ENCODE data around the gene GP1BB. TPM values are rescaled to one million over a fixed set of nuclear protein-coding genes. Genes with fewer than 3 reads are reported as not detected.

GP1BB gene
- total RNA-seq, 1 experiment from 2014 or later = 3.6 TPM

DNA sequence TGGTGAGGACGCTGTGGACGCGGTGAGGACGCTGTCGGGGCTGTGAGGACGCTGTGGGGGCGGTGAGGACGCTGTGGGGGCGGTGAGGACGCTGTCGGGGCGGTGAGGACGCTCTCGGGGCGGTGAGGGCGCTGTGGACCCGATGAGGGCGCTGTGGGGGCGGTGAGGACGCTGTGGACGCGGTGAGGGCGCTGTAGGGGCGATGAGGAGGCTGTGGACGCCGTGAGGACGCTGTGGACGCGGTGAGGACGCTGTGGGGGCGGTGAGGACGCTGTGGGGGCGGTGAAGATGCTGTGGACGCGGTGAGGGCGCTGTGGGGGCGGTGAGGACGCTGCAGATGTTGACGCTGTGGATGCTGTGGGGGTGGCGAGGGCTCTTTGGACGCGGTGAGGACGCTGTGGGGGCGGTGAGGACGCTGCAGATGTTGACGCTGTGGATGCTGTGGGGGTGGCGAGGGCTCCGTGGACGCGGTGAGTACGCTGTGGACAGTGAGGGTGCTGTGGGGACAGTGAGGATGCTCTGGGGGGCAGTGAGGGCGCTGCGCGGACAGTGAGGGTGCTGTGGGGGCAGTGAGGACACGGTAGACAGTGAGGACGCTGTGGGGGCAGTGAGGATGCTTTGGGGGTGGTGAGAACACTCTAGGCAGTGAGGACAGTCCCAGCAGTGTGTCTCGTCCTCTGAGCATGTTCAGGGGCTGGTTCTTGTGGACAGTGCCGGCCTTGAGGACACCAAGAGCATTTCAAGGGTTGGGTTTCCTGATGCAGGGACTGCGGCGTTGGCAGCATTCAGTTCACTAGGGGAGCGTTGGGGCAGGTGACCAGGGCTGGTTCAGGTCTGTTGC, 4.2 kb downstream of the GP1BB start:
- CTCF ChIA-PET = no interaction called here
- no peak for DNase-seq (ENCODE audit: low read depth, low spot score)
- in situ Hi-C loops (cut with HindIII; ENCODE audit: low pct_unique_long_range_greater_than_20kb, low sequenced_read_pairs) = no loop called here
- no peak for ATAC-seq
- Histone ChIP-seq H3K4me3 (ENCODE audit: low read depth in 2 of 2, low read length in 2 of 2) (no peak overlapping the region), H3K27ac (ENCODE audit: low read length) (no peak overlapping the region), H3K4me1 (ENCODE audit: control insufficient read depth, insufficient read depth, low read length) (peaks cover 3% of the 10 kb centered on the region; the same call in 1 of the 2 replicates), H3K9me3 (ENCODE audit: control insufficient read depth, insufficient read depth, low read depth, low read length) (no peaks in the 10 kb centered on the region), H3K27me3 (ENCODE audit: control insufficient read depth, insufficient read depth, low read length) (no peaks in the 10 kb centered on the region), H3K36me3 (ENCODE audit: control insufficient read depth, insufficient read depth, low read length) (no peaks in the 10 kb centered on the region)
- BruUV-seq (replicated peaks) = no TSS peak
- intact Hi-C loops (cut with micrococcal nuclease; ENCODE audit: unreplicated experiment) = no loop called here
- TF ChIP-seq POLR2AphosphoS5 (IDR thresholded peaks at IDR 0.05; ENCODE audit: low read depth, low read length) (no peak), CTCF (IDR thresholded peaks at IDR 0.05) (no peak), TCF7L2 (IDR thresholded peaks at IDR 0.05; ENCODE audit: low read depth, low read length) (no peak), REST (IDR thresholded peaks at IDR 0.05; ENCODE audit: insufficient read depth in 1 of 2, low read depth in 2 of 2, low read length in 1 of 2) (no peak), SIN3A (IDR thresholded peaks at IDR 0.05; ENCODE audit: borderline replicate concordance, insufficient read depth, low read depth, low read length) (no peak)
- POLR2A ChIA-PET = no interaction called here

DNA sequence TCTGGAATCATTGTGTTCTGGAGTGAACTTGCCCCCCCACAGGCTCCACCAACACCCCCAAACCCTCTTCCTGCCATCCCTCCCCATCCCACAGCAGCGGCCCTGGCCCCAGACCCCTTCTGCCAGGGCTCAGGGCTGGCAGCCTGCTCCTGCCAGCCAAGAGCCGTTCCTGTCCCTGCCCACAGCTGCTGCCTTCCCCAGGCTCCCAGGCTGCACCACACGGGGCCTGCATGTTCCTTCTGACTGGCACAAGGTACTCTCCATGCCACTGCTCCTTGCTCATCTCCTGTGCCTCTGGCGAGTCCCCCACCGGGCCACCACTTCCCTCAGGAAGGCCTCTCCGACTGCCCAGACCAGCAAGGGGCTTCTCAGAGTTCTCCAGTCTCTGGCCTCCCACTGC, 4.9 kb downstream of the GP1BB start:
- no peaks in the 10 kb centered on the region for H3K27me3 ChIP-seq (ENCODE audit: control insufficient read depth, insufficient read depth, low read length)
- in situ Hi-C loops (cut with HindIII; ENCODE audit: low pct_unique_long_range_greater_than_20kb, low sequenced_read_pairs) = no loop called here
- CTCF ChIA-PET = no interaction called here

More for the DNA sequence above, 4.9 kb downstream of the GP1BB start:
- TF ChIP-seq TCF7L2 (IDR thresholded peaks at IDR 0.05; ENCODE audit: low read depth, low read length) (no peak), CTCF (IDR thresholded peaks at IDR 0.05) (no peak), SIN3A (IDR thresholded peaks at IDR 0.05; ENCODE audit: borderline replicate concordance, insufficient read depth, low read depth, low read length) (no peak), POLR2AphosphoS5 (IDR thresholded peaks at IDR 0.05; ENCODE audit: low read depth, low read length) (no peak), REST (IDR thresholded peaks at IDR 0.05; ENCODE audit: insufficient read depth in 1 of 2, low read depth in 2 of 2, low read length in 1 of 2) (no peak)
- H3K36me3 ChIP-seq (ENCODE audit: control insufficient read depth, insufficient read depth, low read length) = no peaks in the 10 kb centered on the region
- peaks cover 1% of the 10 kb centered on the region; the same call in 1 of the 2 replicates for H3K4me1 ChIP-seq (ENCODE audit: control insufficient read depth, insufficient read depth, low read length)
- POLR2A ChIA-PET = no interaction called here
- intact Hi-C loops (cut with micrococcal nuclease; ENCODE audit: unreplicated experiment) = no loop called here
- ATAC-seq = no peak
- H3K4me3 ChIP-seq (ENCODE audit: low read depth in 2 of 2, low read length in 2 of 2) = no peak overlapping the region
- no peak for DNase-seq (ENCODE audit: low read depth, low spot score)
- no peak overlapping the region for H3K27ac ChIP-seq (ENCODE audit: low read length)
- no peaks in the 10 kb centered on the region for H3K9me3 ChIP-seq (ENCODE audit: control insufficient read depth, insufficient read depth, low read depth, low read length)
- no TSS peak for BruUV-seq (replicated peaks)
